GM10248 (cell line): ENCODE results near the gene MCC.

Source experiments
- CTCF ChIA-PET: fragments of 300-600 bp; sonication (Branson Sonifier 250); formaldehyde crosslinking; extraction: SDS; loops from one replicate; lab custom pipeline; 2021; ENCODE audit warnings: antibody characterized with exemption; lab: Yijun Ruan, JAX
- POLR2A ChIA-PET: fragments of 350-650 bp; sonication (Branson Sonifier 250); formaldehyde crosslinking; extraction: SDS; loops from one replicate; lab custom pipeline; 2020; ENCODE audit warnings: antibody characterized with exemption; lab: Yijun Ruan, JAX
- DNase-seq: peaks from one replicate; pipeline ENCODE4 v3.0.0; 2012; ENCODE audit errors: extremely low spot score
- TF ChIP-seq, protein P1 (sequence below): IDR thresholded peaks from 2 replicates; pipeline ENCODE4 v1.5.1; 2012; ENCODE audit warnings: mild to moderate bottlenecking, low read depth; ENCODE audit errors: extremely low read depth, missing control alignments, control extremely low read depth

The MCC gene

DNA sequence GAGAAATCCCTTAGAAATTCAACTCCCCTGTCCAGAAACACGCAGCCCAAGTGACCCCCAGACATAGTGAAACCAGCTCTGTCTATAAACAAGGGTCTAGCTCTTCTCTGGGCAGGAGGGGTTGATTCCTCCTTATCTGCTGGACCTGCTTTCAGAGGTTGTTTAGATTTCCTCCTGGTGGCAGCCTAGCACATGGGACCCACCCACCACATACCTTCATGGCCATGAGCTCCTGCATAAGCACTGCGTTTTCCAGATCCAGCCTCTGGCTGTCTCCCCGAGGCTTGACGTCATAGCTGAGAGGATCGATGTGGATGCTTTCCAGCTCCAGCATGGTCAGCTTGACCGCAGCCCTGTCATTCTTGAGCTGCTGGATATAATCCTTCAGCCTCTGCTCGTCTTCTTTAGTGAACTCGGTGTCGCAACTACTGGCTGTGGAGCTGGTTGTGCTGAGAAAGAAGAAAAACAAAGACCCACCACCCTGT is 434.7 kb downstream of the MCC start:
- ChIA-PET CTCF (interaction anchor here (1.0 to 1.1 kb wide), 4 partner anchors 9 to 57 kb away, joined by 3 to 4 read pairs (median 4); no protein-coding TSS in a partner anchor), POLR2A (no interaction called here)
- TF ChIP-seq, protein P1, sequence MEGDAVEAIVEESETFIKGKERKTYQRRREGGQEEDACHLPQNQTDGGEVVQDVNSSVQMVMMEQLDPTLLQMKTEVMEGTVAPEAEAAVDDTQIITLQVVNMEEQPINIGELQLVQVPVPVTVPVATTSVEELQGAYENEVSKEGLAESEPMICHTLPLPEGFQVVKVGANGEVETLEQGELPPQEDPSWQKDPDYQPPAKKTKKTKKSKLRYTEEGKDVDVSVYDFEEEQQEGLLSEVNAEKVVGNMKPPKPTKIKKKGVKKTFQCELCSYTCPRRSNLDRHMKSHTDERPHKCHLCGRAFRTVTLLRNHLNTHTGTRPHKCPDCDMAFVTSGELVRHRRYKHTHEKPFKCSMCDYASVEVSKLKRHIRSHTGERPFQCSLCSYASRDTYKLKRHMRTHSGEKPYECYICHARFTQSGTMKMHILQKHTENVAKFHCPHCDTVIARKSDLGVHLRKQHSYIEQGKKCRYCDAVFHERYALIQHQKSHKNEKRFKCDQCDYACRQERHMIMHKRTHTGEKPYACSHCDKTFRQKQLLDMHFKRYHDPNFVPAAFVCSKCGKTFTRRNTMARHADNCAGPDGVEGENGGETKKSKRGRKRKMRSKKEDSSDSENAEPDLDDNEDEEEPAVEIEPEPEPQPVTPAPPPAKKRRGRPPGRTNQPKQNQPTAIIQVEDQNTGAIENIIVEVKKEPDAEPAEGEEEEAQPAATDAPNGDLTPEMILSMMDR = no peak
- DNase-seq = no peak

DNA sequence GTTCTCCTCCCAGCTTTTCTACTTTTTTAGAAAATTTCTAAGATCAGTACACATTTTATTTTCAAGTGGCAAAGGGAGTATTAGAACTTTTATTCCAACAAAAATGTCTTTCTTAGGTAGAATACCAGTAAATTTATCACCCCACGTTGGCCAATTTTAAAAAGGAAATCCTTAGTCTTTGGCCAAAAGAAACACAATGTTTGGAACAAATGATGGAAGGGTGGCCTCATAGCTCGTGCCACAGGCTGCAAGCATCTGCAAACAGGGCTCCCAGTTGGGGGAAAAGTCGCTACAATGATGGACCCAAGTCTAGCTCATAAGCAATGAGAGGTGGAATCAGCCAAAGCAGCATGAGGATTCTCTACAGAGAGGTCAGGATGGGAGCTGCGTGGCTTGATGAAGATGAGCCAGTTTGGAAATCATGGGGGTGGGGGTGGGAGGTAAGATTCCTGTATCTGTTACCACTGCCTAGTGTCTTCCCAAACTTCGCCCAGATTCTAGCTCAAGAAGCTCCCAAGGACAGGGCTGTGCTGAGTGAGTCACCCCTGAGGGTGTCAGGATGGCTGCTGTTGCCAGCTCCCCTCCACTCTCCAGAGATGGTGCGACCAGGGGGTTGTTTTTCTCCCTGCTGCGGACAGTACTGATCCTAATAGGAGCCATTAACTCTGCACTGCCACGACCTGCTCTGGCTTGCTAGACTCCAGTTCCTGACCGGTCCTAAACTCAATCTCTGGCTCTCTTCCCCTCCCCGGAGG is 436.0 kb downstream of the MCC start:
- no peak for DNase-seq
- TF ChIP-seq, protein P1 = no peak
- ChIA-PET CTCF (interaction anchor here (0.9 to 1.0 kb wide), 3 partner anchors 16 to 56 kb away, joined by 3 read pairs; no protein-coding TSS in a partner anchor), POLR2A (no interaction called here)

DNA sequence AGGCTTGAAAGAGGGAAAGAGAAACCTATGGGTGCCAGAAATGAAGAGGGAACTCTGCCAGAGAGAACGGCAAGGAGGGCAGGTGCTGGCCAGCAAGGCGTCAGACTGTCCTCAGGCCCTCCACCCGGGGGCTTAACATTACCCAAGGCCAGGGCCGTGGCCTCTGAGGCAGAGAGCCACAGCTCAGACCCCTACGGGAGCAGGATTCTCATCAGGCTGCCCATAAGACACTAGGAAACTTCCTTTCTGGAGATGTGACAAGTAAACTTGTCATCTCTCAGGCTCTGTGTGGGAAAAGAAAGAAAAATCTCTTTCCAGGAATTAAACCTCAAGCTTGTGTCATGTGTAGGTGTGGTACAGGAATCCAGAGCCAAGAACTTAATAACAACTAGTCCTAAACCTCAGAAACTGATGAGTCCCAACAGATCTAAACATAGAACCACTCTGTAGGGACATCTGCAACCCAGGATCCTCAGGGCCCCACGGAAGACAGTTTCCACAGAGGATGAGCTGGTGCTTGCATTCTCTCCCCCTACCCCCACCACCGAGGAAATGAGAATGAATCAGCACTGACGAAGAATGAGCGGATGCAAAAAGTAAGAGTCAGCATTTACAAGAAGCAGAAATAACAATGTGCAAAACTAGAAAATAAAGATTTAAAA is 437.4 kb downstream of the MCC start:
- ChIA-PET POLR2A (no interaction called here), CTCF (interaction anchor here (1.5 kb wide), 1 partner anchor 33 kb away, joined by 3 read pairs; no protein-coding TSS in a partner anchor)
- DNase-seq = no peak
- TF ChIP-seq, protein P1 = no peak

DNA sequence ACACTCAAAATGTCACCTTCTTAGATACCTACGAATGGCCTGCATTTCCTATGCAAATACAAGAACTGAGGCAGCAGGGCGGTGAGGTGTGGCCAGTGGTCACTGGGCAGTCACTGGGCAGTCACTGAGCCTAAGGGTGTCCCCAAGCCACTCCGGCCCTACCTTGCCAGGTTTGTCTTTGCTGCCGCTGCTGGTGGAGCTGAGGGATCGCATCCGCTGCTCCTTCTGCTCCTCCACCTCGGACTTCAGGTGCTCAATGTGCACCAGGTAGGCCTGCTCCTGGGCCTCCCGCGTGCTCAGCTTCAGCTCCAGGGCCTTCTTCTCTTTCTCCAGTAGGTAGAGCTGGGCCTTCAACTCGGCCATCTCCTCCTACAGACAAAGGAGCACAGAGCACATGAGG is 439.3 kb downstream of the MCC start:
- ChIA-PET CTCF (interaction anchor here (1.7 kb wide), 1 partner anchor 10 kb away, joined by 4 read pairs; no protein-coding TSS in a partner anchor), POLR2A (no interaction called here)
- no peak for DNase-seq
- TF ChIP-seq, protein P1 = no peak

DNA sequence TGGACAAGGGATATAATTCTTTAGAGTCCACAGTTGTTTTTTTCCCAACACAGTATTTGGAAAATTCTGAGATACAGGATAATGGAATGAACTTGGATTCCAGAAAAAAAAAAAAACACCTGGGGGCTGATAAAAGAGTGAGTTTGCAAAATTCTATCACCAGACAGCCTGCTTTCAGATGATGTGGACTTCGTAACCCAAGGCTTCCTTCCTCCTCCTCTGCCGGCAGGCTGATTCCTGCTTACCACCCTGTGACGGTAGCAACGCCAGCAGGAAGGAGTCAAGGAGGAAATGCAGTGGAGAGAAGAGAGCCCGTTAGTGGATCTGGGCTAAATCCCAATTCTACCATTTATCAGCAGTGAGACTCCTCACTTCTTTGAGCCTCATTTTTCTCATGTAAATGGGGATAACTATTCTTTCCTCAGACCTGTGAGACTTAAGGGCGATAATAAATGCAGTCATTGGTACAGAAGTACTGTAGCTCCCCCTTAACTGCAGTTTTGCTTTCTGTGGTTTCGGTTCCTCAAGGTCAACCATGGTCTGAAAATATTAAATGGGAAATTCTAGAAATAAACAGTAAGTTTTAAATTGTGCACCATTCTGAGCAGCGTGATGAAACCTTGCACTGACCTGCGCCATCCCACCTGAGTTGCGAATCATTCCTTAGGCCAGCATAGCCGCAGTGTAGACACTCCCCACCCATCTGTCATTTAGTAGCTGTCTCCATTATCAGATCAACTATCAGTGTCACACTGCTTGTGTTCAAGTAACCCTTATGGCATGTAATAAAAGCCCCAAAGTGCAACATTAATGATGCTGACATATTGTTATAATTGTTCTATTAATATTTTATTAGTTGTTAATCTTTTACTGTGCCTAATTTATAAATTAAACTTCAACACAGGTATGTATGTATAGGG is 440.3 kb downstream of the MCC start:
- TF ChIP-seq, protein P1 = no peak
- ChIA-PET CTCF (interaction anchor here (1.3 to 1.7 kb wide), 2 partner anchors 11 to 52 kb away, joined by 4 to 5 read pairs; no protein-coding TSS in a partner anchor), POLR2A (no interaction called here)
- DNase-seq = peak; percentile 44

DNA sequence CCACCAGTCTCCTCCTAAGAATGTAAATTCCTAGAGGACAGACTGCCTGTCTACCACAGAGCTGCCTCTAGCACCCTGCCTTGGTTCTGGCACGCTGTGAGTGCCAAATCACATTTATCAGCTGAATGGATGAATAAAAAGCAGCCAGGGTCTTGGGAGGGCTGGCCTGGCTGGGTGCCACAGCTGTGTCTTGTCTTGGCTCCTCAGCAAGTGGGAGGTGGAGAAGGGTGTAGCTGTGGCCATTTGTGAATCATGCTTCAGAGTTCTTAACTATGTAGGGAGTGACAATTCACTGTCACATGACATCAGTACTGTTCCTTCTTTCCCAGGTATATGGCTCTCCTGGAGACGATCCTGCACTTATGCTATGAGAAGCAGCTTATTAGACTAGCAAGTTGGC is 441.0 kb downstream of the MCC start:
- POLR2A ChIA-PET = no interaction called here
- CTCF ChIA-PET = interaction anchor here (1.3 to 1.7 kb wide), 2 partner anchors 12 to 51 kb away, joined by 4 to 5 read pairs; no protein-coding TSS in a partner anchor
- DNase-seq = no peak
- TF ChIP-seq, protein P1 = no peak
